ENCODE data around the gene ARHGEF39. TPM values are rescaled to one million over a fixed set of nuclear protein-coding genes. Genes with fewer than 3 reads are reported as not detected.

The ARHGEF39 gene
- total and polyA plus RNA-seq, 9 of the 15 experiments (the other 6 are each of a cell fraction or from before 2014, with no cell fraction given) = 2.8 to 21.7 (median 12.9) TPM

DNA sequence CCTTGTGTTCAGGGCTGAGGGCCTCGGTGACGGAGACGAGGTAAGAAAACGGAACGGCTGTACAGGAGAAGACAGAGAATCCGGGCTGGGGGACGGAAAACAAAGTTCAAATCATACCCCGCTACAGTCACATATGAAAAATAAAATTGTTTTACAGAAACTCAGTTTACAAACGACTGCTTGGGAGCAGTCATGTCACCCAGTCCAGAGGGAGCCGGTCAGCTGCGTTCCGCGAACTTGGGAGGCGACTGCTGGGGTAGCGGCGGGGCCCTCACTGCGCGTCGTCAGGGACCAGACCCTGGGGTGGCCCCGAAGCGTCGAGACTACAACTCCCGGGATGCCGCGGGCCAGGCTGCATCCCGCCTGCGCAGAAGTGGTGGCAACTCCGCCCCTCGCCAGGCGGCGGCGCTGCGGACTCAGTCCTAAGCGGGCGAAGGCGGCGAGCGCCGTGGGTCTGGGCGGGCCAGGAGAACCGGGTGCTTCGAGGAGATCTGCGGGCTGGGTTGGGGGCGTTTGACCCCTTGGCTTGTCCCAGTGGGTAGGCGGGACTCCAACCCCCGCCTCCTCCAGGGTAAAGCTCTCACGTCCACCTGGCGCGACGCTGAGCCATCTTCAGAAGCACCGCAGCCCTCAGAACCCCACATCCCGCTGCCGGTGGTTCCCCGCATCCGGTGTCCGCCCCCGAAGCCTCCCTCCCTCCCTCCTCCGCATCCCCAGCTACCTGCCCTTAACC, 18.3 kb downstream of the ARHGEF39 start (continued):
- TF ChIP-seq, protein P1, sequence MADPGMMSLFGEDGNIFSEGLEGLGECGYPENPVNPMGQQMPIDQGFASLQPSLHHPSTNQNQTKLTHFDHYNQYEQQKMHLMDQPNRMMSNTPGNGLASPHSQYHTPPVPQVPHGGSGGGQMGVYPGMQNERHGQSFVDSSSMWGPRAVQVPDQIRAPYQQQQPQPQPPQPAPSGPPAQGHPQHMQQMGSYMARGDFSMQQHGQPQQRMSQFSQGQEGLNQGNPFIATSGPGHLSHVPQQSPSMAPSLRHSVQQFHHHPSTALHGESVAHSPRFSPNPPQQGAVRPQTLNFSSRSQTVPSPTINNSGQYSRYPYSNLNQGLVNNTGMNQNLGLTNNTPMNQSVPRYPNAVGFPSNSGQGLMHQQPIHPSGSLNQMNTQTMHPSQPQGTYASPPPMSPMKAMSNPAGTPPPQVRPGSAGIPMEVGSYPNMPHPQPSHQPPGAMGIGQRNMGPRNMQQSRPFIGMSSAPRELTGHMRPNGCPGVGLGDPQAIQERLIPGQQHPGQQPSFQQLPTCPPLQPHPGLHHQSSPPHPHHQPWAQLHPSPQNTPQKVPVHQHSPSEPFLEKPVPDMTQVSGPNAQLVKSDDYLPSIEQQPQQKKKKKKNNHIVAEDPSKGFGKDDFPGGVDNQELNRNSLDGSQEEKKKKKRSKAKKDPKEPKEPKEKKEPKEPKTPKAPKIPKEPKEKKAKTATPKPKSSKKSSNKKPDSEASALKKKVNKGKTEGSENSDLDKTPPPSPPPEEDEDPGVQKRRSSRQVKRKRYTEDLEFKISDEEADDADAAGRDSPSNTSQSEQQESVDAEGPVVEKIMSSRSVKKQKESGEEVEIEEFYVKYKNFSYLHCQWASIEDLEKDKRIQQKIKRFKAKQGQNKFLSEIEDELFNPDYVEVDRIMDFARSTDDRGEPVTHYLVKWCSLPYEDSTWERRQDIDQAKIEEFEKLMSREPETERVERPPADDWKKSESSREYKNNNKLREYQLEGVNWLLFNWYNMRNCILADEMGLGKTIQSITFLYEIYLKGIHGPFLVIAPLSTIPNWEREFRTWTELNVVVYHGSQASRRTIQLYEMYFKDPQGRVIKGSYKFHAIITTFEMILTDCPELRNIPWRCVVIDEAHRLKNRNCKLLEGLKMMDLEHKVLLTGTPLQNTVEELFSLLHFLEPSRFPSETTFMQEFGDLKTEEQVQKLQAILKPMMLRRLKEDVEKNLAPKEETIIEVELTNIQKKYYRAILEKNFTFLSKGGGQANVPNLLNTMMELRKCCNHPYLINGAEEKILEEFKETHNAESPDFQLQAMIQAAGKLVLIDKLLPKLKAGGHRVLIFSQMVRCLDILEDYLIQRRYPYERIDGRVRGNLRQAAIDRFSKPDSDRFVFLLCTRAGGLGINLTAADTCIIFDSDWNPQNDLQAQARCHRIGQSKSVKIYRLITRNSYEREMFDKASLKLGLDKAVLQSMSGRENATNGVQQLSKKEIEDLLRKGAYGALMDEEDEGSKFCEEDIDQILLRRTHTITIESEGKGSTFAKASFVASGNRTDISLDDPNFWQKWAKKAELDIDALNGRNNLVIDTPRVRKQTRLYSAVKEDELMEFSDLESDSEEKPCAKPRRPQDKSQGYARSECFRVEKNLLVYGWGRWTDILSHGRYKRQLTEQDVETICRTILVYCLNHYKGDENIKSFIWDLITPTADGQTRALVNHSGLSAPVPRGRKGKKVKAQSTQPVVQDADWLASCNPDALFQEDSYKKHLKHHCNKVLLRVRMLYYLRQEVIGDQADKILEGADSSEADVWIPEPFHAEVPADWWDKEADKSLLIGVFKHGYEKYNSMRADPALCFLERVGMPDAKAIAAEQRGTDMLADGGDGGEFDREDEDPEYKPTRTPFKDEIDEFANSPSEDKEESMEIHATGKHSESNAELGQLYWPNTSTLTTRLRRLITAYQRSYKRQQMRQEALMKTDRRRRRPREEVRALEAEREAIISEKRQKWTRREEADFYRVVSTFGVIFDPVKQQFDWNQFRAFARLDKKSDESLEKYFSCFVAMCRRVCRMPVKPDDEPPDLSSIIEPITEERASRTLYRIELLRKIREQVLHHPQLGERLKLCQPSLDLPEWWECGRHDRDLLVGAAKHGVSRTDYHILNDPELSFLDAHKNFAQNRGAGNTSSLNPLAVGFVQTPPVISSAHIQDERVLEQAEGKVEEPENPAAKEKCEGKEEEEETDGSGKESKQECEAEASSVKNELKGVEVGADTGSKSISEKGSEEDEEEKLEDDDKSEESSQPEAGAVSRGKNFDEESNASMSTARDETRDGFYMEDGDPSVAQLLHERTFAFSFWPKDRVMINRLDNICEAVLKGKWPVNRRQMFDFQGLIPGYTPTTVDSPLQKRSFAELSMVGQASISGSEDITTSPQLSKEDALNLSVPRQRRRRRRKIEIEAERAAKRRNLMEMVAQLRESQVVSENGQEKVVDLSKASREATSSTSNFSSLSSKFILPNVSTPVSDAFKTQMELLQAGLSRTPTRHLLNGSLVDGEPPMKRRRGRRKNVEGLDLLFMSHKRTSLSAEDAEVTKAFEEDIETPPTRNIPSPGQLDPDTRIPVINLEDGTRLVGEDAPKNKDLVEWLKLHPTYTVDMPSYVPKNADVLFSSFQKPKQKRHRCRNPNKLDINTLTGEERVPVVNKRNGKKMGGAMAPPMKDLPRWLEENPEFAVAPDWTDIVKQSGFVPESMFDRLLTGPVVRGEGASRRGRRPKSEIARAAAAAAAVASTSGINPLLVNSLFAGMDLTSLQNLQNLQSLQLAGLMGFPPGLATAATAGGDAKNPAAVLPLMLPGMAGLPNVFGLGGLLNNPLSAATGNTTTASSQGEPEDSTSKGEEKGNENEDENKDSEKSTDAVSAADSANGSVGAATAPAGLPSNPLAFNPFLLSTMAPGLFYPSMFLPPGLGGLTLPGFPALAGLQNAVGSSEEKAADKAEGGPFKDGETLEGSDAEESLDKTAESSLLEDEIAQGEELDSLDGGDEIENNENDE (IDR thresholded peaks at IDR 0.05; ENCODE audit: low read depth, low read length) = no peak
- TF ChIP-seq ATF7 (IDR thresholded peaks at IDR 0.05) (peak; percentile 37; the same call in 1 of the 2 replicates), NBN (IDR thresholded peaks at IDR 0.05; ENCODE audit: low read depth) (no peak)
- TF ChIP-seq, protein P2, sequence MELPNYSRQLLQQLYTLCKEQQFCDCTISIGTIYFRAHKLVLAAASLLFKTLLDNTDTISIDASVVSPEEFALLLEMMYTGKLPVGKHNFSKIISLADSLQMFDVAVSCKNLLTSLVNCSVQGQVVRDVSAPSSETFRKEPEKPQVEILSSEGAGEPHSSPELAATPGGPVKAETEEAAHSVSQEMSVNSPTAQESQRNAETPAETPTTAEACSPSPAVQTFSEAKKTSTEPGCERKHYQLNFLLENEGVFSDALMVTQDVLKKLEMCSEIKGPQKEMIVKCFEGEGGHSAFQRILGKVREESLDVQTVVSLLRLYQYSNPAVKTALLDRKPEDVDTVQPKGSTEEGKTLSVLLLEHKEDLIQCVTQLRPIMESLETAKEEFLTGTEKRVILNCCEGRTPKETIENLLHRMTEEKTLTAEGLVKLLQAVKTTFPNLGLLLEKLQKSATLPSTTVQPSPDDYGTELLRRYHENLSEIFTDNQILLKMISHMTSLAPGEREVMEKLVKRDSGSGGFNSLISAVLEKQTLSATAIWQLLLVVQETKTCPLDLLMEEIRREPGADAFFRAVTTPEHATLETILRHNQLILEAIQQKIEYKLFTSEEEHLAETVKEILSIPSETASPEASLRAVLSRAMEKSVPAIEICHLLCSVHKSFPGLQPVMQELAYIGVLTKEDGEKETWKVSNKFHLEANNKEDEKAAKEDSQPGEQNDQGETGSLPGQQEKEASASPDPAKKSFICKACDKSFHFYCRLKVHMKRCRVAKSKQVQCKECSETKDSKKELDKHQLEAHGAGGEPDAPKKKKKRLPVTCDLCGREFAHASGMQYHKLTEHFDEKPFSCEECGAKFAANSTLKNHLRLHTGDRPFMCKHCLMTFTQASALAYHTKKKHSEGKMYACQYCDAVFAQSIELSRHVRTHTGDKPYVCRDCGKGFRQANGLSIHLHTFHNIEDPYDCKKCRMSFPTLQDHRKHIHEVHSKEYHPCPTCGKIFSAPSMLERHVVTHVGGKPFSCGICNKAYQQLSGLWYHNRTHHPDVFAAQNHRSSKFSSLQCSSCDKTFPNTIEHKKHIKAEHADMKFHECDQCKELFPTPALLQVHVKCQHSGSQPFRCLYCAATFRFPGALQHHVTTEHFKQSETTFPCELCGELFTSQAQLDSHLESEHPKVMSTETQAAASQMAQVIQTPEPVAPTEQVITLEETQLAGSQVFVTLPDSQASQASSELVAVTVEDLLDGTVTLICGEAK (IDR thresholded peaks at IDR 0.05) = peak; percentile 73
- TF ChIP-seq, protein P2 (CRISPR knock-in tag; IDR thresholded peaks at IDR 0.05) = no peak
